Activated effector memory CD4-positive, alpha-beta T cell treated with Interleukin-2 at 50 U/mL for 16 hours (primary cell): ENCODE measurements around the gene PRKG1.
"Not testable (repeated sequence)": the region's sequence is repeated elsewhere in the genome, so short reads cannot be mapped to it uniquely, and the experiment has no call there.

Experiments
- DNase-seq: peaks from one replicate; pipeline ENCODE4 v3.0.0-alpha.2; 2020

PRKG1 gene

DNA sequence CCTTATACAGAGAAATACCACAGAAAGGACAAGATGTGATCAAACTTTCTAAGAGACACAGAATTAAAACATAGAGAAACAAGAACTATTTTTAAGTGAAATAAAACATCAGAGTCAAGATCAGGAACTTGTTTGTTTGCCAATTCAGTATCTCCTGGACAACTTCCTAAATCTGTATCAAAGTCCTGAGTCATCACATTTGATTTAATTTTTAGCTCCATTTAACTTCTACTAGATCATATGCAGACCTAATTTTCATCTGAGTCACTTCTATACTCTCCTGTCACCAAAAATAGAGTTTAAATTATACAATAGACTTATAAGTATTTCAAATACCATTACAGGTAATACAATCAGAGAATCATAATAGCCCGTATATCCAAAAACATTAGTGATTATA lies 268.1 kb downstream of the PRKG1 start:
- DNase-seq = no peak

DNA sequence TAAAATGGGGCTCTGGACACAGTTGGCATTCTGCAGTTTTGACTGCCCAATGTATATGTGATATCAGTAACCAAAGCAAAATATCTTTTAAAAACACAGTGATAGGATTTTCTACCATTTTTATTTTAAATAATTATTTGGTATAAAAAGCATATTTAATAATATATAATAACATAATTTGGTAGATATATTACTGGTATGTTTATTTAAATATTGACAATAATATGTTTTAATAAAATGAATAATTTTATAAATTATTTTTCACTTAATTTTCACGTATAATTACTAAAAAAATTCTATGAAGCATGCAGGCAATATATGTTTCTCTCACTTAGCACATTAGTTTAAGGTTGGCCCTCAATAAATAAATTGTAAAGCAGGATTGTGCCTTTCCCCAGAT lies 269.1 kb downstream of the PRKG1 start:
- no peak for DNase-seq

DNA sequence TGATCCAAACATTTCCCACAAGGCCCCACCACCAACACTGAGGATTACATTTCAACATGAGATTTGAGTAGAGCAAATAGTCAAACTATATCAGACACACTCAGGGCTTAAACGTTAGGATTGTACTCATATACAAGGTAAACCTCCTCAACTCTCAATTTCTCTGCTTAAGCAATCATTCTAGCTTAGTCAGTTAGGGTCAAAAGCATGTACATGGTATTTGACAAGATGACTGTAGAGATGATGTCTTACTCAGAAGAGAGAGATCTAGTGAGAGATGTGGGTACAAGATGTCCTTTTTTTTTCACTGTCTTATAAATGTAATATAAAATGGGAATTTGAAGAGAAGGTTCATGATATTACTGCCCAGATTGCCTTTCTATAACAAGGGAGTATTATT lies 270.1 kb downstream of the PRKG1 start:
- DNase-seq = no peak

DNA sequence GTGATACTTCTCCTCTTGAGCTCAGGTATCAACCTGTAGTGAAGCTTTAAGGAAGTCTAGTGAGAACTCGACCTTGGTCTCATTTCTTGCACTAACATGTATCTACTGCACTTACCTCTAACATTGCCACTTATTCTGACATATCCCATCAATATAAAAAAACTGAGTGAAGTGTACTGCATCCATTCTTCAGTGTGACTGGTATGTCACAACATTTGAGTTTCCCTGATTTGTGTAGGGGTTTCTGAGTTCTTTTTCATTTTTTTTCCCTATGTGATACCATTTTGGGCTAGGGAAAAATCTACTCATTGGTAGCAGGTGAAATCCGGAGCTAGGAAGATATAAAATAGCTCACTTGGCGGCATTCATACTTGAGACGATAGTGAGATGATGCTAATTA lies 274.3 kb downstream of the PRKG1 start:
- DNase-seq = no peak

DNA sequence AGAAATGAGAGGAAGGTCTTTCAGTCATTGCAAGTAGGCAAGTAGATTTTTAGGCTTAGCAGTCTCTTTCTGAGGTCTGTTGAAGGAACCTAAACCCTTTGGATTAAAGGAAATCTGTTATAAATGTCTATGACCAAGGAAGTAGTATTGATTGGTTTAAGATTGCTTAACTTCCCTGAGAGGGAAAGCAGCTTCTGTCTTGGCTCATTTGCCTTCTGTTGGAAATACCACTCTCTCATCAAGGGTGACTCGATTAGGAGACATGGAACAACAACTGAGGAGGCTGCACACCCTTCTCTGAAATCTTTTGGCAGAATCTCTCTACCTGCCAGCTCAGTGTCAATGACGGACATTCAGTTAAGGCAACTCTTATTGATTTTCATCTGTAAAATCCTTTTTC lies 282.9 kb downstream of the PRKG1 start:
- DNase-seq = no peak

DNA sequence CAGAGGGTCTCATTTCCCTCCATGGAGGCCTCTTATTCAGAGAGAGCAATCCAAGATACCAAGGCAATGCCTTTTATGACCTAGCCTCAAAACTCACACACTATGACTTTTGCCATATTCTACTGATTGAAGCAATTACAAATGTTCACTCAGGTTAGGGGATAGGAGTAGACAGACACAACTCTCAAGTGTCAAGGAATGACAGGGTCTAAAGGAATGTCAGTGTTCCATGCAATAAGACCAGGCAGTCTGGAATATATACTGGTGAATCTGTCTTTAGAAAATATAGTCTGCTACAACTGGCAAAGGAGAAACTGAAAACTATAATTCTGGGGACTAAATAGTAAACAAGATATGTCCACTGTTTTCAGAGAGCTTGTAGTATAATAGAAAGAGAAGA lies 283.9 kb downstream of the PRKG1 start:
- no peak for DNase-seq

DNA sequence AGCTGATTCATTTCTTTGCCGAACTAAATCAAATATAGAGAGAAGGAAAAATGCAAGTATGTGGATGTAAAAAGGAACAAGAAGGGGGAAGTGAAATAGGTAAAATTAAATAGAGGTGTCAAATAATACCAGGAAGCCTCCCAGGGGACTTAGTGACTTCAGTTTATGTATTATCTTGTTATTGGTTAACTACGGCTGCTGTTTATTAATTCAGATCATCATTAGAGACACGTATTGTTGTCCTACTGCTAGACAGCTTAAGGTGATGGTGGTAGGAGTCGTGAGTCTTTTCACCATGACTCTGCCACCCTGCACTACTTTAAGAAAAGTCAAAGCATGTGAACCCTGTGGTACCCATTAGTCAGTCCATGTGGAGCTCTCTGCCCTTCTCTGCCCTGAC lies 289.1 kb downstream of the PRKG1 start:
- DNase-seq = no peak

DNA sequence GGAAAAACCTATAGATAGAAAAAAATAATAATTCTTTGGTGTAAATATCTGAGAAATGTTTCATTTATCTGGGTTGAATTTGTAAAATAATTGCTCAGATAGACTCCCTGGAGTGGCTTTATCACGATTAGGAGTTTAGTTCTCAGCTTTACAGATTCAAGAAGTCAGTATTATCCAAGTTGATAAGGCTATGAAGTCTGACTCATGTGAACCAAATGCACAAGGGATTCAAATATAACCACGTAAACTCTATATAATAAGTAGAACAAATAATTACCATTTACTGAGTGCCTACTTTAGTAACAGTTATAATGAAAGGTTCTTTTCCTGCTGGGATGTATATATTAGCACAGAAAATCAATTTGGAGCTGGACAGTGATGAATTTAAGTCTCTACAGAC lies 290.4 kb downstream of the PRKG1 start:
- no peak for DNase-seq

DNA sequence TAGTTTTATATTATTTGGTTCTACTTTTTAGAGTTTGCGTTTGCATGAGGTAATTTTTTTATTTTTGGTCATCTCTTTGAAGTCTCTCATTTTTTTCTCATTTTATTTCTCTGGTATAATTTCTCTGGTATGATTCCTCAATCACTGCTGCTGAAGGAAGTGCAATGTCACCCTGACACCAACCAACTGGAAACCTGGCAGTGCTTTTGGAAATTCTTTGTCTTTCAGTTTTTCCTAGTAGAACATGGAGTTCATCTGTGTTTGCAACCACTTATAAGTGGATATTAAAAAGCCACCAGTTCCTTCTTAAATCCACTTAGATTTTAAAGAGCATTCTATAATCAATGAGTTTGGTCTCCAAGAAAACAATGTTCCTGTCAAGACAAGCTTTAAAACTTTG lies 291.8 kb downstream of the PRKG1 start:
- DNase-seq = no peak

DNA sequence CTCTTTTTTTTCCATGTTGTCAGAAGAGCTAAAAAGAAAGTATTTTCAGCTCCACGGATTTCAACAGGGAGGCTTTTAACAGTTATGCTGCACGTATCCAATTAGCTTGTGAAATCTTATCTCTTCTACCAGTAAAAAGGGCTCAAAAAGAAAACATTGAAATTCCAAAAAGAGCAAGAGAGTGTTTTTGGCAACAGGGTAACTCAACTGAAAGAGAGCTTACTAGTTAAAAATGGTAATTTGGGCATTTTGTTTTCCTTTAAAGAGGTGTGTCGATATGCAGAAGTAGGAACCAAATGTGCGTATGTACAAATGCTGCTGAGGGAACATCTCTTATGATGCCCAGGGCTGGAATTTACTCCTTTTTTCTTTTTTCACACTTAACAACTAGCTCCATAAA lies 292.8 kb downstream of the PRKG1 start:
- DNase-seq = no peak

DNA sequence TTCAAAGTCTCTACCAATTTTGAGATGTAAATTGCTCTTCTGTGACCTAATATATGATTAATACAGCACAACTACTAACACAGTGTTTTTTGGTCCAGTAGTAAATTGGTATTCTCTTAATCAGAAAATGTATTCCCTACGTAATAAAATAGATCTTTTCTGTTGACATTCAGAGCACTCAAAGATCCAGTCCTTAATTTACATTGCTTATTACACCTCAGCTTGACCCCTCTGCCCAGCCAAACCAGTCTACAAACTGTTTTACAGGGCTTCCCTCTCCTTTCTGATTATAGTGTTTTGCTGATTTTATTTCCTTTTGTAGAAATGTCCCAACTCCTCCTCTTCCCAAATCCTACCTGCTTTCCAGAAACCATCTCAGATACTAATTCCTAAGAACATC lies 293.4 kb downstream of the PRKG1 start:
- DNase-seq = no peak

DNA sequence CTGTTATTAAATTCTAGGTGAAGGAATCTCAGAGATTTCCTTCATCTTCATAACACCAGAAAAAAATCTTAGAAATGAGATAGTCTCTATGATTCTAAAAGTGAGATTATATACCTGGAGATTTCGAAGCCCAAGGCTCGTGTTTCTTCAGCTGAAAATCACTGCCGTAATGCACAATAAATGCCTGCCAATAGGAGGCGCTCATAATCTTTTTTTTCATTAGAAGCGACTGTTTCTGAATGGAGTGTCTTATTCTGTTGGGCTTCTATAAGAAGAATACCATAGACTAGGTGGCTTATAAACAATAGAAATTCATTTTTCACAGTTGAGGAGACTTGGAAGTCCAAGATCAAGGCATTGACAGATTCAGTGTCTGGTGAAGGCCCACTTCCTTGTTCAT lies 294.7 kb downstream of the PRKG1 start:
- no peak for DNase-seq

DNA sequence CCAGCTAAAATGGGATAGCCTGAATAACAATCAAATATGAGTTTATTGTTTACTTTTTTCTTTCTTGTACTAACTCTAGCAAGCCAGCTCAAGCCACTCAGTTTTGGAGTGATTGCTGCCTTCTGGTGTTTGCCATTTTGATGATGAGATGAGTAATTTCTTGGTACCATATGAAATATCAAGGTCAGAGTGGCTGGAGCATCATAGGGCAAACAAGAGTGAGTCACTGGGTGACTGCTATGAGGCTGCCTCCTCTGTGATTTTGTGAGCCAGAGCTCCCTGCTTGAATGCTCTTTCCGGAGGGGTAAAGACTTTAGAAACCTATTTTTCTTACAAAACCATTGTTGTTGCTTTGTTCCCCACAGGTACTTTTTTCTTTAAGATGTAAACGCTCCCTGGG lies 295.6 kb downstream of the PRKG1 start:
- no peak for DNase-seq

DNA sequence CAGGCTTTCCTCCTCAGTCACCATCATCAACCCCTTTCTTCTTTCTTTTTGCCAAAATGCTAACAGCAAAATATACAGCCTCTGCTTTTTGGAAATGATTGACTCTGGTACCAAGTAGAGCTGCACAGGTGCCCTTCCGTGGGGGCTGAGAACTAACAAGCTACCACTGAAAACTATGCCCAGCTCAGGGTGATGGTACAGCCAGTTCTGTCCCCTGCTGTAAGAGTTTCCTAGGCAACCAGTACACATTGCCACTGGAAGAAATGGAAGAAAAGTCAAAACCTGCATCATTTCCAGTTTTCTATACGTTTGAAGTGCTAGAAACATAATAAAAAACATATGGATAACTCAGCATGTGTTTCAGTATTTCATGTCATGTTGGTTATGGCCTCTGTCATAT lies 297.5 kb downstream of the PRKG1 start:
- no peak for DNase-seq

DNA sequence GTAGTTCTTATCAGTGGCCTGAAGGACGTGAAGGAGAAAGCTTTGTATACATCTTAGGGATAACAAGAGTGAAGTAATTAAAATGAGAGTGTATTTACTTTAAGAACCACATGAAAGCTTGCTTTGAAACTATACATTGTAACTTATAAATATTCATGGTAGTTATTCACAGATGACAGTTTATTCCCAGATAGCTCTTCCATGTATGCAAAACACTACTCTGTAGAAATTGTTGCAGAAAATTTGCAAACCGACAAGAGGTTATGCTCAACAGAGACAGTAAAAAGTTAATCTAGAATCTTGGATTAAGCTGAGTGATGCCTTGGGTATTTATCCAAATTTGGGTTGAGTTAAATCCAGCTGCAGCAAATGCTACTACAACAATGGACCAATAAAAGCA lies 301.5 kb downstream of the PRKG1 start:
- no peak for DNase-seq

DNA sequence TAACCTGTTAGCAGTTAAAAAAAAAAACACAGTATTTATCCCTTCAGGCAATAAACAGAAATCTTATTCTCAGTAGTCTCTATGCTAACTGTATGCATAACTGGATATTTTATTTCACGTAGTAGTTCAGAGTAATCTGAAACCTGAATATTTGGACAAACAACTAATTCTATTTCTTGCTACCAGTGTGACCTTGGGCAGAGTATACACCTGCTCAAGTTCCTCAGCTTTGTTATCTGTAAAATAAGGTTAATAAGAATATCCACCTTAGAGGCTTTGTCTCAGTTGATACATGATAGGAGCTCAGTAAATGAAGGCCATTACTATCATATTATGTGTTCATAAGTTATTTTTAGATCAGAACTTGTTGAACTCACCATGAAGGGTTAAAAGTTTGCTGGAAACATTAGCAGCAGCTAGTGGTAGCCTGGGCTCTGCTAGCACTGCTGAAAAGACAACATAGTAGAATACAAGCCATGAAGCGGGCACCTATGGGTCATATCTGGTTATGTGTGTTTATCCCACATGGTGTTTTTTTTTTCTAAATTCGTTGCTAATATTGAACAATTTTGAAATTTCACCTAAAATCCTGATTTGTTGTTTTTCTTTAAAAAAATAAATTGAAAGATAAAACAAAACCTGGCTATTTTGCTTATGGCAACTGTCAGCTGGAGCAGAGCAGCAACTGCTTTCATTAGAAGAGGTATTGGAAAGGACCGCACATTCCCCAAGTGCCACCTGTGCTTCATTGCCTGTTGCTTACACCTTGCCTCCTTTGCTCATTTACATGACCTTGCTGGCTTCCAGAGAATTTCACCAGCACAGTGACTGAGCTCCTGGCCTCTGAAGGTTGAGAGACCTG lies 303.0 kb downstream of the PRKG1 start:
- DNase-seq = no peak

DNA sequence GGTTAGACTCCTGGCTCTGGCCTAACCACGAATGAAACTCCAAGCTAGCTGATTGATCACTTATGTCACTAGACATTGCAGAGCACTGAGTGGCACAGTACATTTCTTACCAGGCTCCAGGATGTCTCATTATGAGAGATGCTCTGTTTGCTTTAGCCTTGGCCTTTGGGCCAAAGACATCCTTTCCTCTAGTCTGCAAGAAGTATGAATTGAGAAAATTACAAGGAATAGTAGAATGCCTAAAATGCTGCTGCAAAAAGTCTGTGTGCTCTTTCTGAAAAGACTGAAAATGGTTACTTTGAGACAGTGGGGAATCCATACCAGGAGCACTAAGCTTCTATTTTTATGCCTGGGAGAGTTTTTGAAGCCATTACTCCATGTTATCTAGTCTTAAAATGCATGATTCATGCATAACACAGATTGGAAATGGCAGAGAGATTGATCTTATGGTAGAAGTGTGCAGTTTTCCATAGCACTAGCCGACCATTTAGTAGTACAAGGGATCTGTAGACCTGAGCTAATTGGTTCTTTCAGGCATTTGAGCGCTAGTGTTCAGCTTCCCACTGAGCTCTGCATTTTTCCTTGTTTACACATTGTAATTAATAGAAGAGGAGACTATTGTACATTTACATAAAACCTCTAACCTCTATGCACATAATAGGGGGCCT lies 303.8 kb downstream of the PRKG1 start:
- no peak for DNase-seq

DNA sequence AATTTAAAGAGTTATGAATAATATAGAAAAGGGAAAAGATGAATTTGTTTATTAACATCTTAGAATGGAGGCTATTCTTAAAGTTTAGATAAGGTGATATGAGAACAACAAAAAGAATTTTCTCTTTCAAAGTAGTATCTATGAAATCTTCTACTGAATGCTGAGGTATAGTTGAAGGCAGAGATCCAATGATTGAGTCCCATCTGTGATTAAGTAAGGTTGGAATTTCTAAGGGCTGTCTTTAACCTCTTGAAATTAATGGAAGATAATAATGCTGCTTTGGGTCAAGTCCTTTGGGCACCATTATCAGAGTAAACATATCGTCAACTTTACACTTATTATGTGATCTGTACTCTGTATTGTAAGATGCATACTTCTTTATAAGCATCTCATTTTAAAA lies 307.9 kb downstream of the PRKG1 start:
- no peak for DNase-seq

DNA sequence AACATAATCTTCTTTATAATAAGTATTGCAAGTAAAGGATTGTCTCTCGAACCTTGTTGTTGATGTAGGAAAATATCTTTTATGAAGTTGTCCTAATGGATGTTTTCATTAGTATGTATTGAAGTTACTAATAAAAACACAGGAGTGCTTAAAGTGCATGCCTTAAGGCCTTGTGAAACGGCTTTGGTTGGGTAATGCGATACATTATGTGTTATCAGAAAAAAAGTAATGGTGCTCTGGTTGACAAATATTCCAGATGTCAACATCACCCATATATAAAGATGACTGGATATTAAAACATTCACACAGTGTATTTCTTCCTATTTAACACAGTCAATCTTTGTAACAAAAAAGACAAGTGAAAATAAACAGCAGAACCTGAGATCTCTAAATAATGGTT lies 310.7 kb downstream of the PRKG1 start:
- no peak for DNase-seq

DNA sequence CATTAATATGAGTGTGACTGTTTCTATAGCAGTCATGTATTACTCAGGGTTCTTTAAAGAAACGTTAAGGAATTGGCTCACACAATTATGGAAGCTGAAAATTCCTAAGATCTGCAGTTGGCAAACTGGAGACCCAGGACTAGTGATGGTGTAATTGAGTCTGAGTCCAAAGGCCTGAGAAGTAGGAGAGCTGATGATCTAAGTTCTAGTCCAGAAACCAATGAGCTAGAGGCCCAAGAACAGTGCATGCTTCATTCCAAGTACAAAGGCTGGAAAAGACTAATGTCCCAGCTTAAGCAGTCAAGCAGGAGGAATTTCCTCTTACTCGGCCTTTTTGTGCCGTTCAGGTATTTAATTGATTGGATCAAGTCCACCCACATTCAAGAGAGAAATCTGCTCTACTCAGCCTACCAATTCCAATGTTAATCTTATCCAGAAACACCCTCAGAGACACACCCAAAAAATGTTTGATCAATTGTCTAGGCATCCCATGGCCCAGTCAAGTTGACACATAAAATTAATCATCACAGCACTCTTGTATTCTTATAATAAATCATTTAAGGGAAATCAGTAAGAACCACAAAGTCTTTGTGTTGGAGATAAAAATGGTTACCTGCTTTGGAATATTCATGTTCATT lies 312.1 kb downstream of the PRKG1 start:
- DNase-seq = no peak

DNA sequence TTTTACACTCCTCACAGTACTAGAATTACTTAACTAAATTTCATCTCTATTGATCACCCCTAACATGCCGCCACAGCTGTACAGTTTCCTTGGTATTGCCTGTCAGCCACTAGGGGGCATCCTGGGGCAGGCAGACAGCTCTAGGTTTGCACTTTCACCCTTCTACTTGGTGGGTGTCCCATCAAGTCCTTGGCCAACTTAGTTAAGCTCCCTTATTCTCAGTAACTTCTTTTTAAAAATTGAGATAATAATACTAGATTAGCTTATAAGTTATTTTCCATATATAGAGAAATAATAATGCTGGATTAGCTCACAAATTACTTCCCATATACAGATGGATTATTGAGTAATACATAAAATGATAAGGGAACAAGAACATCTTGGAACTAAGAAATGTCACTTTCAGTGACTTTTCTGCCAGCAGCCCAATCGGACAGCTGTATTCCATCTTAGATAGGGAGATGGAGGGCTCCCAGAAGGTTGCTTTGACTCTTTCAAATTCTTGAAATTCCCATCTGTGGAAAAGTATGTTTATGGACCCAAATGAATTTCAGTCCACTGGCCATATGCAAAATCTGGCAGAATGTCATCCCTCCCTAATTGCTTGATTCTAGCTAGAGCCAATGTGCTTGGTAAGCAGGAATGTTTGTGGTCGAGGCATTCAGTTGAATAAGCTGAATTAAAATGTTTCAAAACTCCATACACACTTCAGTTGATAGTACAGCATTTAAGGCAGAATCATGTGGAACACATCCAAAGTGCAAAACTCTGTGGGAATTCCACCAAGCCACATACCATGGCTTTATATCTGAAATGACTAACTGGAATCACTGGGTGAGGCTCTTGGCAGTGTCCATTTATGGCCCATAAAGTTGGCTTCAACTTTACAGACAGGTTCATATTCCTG lies 315.4 kb downstream of the PRKG1 start:
- no peak for DNase-seq

DNA sequence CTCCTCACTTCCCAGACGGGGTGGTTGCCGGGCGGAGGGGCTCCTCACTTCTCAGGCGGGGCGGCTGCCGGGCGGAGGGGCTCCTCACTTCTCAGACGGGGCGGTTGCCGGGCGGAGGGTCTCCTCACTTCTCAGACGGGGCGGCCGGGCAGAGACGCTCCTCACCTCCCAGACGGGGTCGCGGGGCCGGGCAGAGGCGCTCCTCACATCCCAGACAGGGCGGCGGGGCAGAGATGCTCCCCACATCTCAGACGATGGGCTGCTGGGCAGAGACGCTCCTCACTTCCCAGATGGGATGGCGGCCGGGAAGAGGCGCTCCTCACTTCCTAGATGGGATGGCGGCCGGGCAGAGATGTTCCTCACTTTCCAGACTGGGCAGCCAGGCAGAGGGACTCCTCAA lies 318.7 kb downstream of the PRKG1 start:
- not testable (repeated sequence) for DNase-seq

DNA sequence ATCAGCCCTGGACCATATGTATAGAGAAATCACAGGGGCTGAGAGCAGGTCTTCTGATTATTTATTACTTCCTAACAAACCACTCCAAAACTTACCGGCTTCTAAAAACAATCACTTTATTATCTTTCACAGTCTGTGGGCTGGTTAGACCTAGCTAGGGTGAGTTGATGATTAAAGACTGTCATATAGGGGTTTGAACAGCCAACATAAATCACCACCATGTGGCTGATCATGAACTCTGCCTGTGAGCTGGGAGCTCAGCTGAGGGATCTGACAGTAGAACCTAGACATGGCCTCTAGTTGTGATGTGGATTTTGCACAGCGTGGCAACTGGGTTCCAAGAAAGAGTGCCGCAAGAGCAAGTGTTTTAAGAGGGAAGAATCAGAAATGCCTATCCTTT lies 319.8 kb downstream of the PRKG1 start:
- no peak for DNase-seq
